ENCODE measurements around the gene SPAG8. TPM values are rescaled to one million over a fixed set of nuclear protein-coding genes. Genes with fewer than 3 reads are reported as not detected.

The SPAG8 gene
- total and polyA plus RNA-seq, 10 of the 15 experiments (the other 5 are each of a cell fraction or from before 2014, with no cell fraction given), result 0.40 to 1.1 (median 0.72) TPM

DNA sequence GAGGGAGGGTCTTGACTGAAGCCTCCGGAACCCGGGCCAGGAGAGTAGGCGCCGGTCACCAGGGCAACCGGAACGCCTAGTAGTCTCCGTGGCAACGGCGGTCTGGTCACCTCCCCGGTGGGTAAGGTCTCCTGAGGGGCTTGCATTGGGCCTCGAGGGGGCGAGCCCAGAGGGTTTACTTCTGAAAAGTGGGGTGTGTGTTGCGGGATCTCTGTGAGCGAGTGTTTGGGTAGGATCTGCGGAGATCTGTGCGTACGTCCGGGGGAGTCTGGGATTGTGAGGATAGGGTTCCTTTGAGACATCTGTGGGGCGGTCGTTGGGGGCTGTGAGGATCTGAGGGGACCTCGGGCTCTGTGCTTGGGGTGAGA lies 16.6 kb upstream of the SPAG8 start, which contains the start of gene FAM221B (continued):
- TF ChIP-seq MEF2B (IDR thresholded peaks at IDR 0.05; ENCODE audit: partially characterized antibody, poor library complexity, severe bottlenecking), result peak; percentile 45
- TF ChIP-seq POLR2A (IDR thresholded peaks at IDR 0.05; ENCODE audit: low read depth, low read length), result no peak
- peak; percentile 51; the same call in 1 of the 2 replicates for TF ChIP-seq MXI1 (IDR thresholded peaks at IDR 0.05; ENCODE audit: low read depth, low read length)
- no peak for TF ChIP-seq CBX3 (IDR thresholded peaks at IDR 0.05; ENCODE audit: borderline replicate concordance, low read depth)
- TF ChIP-seq SMC3 (IDR thresholded peaks at IDR 0.05; ENCODE audit: borderline replicate concordance, low read length), result no peak
- peak; percentile 28; the same call in 1 of the 2 replicates for TF ChIP-seq NKRF (conservative IDR thresholded peaks at IDR 0.05)
- TF ChIP-seq, protein P1, sequence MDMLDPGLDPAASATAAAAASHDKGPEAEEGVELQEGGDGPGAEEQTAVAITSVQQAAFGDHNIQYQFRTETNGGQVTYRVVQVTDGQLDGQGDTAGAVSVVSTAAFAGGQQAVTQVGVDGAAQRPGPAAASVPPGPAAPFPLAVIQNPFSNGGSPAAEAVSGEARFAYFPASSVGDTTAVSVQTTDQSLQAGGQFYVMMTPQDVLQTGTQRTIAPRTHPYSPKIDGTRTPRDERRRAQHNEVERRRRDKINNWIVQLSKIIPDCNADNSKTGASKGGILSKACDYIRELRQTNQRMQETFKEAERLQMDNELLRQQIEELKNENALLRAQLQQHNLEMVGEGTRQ (IDR thresholded peaks at IDR 0.05; ENCODE audit: borderline replicate concordance, low read depth, low read length), result no peak
- no peak for TF ChIP-seq USF1 (IDR thresholded peaks at IDR 0.05; ENCODE audit: borderline replicate concordance, extremely low read length, insufficient read depth, low read depth, low read length)
- TF ChIP-seq MTA2 (IDR thresholded peaks at IDR 0.05; ENCODE audit: low read depth), result no peak
- TF ChIP-seq ZNF384 (IDR thresholded peaks at IDR 0.05; ENCODE audit: borderline replicate concordance, low read depth, low read length), result no peak
- TF ChIP-seq IRF3 (IDR thresholded peaks at IDR 0.05), result no peak
- TF ChIP-seq, protein P2, sequence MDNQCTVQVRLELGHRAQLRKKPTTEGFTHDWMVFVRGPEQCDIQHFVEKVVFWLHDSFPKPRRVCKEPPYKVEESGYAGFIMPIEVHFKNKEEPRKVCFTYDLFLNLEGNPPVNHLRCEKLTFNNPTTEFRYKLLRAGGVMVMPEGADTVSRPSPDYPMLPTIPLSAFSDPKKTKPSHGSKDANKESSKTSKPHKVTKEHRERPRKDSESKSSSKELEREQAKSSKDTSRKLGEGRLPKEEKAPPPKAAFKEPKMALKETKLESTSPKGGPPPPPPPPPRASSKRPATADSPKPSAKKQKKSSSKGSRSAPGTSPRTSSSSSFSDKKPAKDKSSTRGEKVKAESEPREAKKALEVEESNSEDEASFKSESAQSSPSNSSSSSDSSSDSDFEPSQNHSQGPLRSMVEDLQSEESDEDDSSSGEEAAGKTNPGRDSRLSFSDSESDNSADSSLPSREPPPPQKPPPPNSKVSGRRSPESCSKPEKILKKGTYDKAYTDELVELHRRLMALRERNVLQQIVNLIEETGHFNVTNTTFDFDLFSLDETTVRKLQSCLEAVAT (IDR thresholded peaks at IDR 0.05), result 0 out of 2 replicates have a peak, but pooled peaks have one; percentile 27
- TF ChIP-seq, protein P3, sequence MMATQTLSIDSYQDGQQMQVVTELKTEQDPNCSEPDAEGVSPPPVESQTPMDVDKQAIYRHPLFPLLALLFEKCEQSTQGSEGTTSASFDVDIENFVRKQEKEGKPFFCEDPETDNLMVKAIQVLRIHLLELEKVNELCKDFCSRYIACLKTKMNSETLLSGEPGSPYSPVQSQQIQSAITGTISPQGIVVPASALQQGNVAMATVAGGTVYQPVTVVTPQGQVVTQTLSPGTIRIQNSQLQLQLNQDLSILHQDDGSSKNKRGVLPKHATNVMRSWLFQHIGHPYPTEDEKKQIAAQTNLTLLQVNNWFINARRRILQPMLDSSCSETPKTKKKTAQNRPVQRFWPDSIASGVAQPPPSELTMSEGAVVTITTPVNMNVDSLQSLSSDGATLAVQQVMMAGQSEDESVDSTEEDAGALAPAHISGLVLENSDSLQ (IDR thresholded peaks at IDR 0.05), result no peak
- TF ChIP-seq BMI1 (IDR thresholded peaks at IDR 0.05; ENCODE audit: borderline replicate concordance), result peak; percentile 90
- no peak for TF ChIP-seq POU2F2 (IDR thresholded peaks at IDR 0.05; ENCODE audit: borderline replicate concordance, low read depth, low read length)
- no peak for TF ChIP-seq SMARCA5 (IDR thresholded peaks at IDR 0.05)

Data from GM12878 (cell line).